Lower leg skin (tissue), 4 donors: ENCODE measurements around the gene ZNF771. TPM values are rescaled to one million over a fixed set of nuclear protein-coding genes. Genes with fewer than 3 reads are reported as not detected.

Source experiments
- DNase-seq, 2 donors: peaks; one replicate each; pipeline ENCODE4 v3.0.0-alpha.2; 2019; ENCODE audit warnings: low spot score in 2 of 2
- H3K4me3 ChIP-seq: fragments of 200-600 bp; sonication (generic); 2 replicates; pipeline ENCODE4 v1.5.1; 2017; ENCODE audit warnings: mild to moderate bottlenecking, low read depth; ENCODE audit not compliant: poor library complexity, severe bottlenecking
- POLR2A ChIP-seq, 2 donors: fragments of 450-650 bp; IDR thresholded peaks; one replicate each; pipeline ENCODE4 v1.6.1; 2016 to 2017; ENCODE audit warnings: antibody characterized with exemption in 2 of 2, mild to moderate bottlenecking in 1 of 2, moderate library complexity in 1 of 2
- WGBS, 2 donors: methylation state at CpG; one replicate each; pipeline ENCODE4 v1.1.5; 2018; 5-methylcytosine and 5-hydroxymethylcytosine counted together
- intact Hi-C: fragments of 100-400 bp; cut with DNase I; formaldehyde crosslinking; loops from one replicate; pipeline ENCODE4 v1.15.0; 2023; ENCODE audit warnings: low total_unique reads
- total RNA-seq, 4 donors: library from RNA; depleted of rRNA; stranded (reverse); fragments of >200 nt; gene quantifications; one replicate each; pipeline ENCODE4 v1.1.0, GENCODE V29; 2016
- TF ChIP-seq, protein P1 (sequence below), 3 donors: fragments of 450-650 bp; IDR thresholded peaks; one replicate each; pipeline ENCODE4 v1.5.1; 2016; ENCODE audit warnings: antibody characterized with exemption in 3 of 3, mild to moderate bottlenecking in 3 of 3, moderate library complexity in 2 of 3

Gene ZNF771
- total RNA-seq, 4 donors from 2014 or later: 5.9 to 12.8 (median 11.0) TPM

DNA sequence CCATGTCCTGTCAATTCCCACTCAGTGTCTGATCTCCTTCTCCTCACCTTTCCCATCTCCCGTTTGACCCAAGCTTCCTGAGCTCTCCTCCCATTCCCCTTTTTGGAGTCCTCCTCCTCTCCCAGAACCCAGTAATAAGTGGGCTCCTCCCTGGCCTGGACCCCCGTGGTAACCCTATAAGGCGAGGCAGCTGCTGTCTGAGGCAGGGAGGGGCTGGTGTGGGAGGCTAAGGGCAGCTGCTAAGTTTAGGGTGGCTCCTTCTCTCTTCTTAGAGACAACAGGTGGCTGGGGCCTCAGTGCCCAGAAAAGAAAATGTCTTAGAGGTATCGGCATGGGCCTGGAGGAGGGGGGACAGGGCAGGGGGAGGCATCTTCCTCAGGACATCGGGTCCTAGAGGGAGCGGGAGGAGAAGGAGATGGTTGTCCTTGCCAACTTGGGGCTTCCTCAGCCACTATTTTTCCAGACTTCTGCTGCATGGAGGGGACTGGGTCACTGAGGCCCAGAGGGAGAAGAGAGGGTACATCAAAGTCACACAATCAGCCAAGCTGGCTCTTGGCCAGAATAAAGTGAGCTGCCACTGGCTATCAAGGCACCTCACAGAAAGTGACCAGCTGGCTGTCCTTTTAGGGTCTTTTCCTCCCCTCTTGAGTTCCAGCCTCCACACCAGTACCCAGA, 35.2 kb upstream of the ZNF771 start:
- intact Hi-C loops: no loop called here
- WGBS, 2 donors: 77 to 86% methylated on average over 6 of the region's 6 CpGs
- no peak for TF ChIP-seq POLR2A (IDR thresholded peaks at IDR 0.05)
- DNase-seq: no peak
- H3K4me3 ChIP-seq: no peak overlapping the region

DNA sequence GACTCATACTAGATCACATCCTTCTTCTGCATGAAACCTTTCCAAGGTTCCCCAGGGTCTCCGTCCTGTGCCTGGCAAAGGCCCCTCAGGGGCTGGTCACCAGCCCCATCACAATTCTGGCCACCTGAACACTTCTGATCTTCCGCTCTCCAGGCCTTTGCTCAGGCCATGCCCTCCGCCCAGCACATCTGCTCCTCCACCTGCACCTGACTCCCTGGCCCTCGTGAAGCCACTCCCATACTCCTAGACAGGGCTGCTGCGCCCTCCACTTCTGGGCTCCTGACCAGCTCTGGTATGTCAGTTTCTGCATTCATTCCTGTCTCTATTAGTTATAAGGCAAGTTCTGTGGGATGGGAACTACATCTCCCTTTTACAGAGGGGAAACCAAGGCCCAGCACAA, 34.7 kb upstream of the ZNF771 start:
- intact Hi-C loops: no loop called here
- DNase-seq: no peak
- no peak overlapping the region for H3K4me3 ChIP-seq
- TF ChIP-seq, protein P1, sequence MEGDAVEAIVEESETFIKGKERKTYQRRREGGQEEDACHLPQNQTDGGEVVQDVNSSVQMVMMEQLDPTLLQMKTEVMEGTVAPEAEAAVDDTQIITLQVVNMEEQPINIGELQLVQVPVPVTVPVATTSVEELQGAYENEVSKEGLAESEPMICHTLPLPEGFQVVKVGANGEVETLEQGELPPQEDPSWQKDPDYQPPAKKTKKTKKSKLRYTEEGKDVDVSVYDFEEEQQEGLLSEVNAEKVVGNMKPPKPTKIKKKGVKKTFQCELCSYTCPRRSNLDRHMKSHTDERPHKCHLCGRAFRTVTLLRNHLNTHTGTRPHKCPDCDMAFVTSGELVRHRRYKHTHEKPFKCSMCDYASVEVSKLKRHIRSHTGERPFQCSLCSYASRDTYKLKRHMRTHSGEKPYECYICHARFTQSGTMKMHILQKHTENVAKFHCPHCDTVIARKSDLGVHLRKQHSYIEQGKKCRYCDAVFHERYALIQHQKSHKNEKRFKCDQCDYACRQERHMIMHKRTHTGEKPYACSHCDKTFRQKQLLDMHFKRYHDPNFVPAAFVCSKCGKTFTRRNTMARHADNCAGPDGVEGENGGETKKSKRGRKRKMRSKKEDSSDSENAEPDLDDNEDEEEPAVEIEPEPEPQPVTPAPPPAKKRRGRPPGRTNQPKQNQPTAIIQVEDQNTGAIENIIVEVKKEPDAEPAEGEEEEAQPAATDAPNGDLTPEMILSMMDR (IDR thresholded peaks at IDR 0.05): no peak
- TF ChIP-seq POLR2A (IDR thresholded peaks at IDR 0.05): no peak
- 85 to 90% methylated on average over 5 of the region's 5 CpGs for WGBS, 2 donors

DNA sequence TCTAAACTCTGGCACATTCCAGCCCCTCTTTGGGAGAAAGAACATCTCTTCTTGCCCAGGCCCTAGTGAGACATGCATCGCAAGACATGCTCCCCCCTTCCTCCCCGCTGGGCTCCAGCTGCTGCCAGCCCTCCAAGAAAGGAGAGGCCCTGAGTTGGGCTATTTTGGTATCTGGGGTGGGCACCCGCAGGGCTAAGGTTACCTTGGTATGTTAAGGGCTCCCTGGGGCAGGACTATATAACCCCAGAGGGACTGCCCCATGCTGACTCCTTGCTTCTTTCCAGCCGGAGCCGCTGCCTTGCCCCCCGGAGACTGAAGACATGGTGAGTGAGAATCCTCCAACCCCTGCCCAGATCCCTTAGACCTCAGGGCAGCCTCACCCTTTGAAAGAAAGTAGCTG, 32.9 kb upstream of the ZNF771 start, which contains the start of gene MYL11:
MYL11 (plus strand) TSS at position 265 of the 400 bp plus-strand sequence; CDS start at position 321, 56 bp downstream.
- intact Hi-C loops: no loop called here
- 77 to 84% methylated on average over 6 of the region's 6 CpGs for WGBS, 2 donors
- TF ChIP-seq, protein P1 (IDR thresholded peaks at IDR 0.05): no peak
- TF ChIP-seq POLR2A (IDR thresholded peaks at IDR 0.05): no peak
- no peak for DNase-seq
- H3K4me3 ChIP-seq: no peak within 1 kb of the TSS

DNA sequence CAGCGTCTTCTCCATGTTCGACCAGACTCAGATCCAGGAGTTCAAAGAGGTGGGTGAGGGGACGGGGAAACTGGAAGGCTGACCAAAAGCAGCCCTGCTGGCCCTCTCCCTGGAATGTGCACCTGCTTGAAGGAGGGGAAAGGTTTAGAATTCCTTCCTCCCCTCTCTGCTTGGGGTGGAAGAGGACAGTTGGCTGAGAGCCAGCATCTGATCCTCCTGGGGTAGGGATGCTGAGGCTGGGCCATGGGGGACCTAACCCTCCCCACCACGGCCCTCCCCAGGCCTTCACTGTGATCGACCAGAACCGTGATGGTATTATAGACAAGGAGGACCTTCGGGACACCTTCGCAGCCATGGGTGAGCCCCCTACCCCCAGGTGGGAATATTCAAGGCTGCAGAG, 31.5 kb upstream of the ZNF771 start:
- TF ChIP-seq POLR2A (IDR thresholded peaks at IDR 0.05): no peak
- TF ChIP-seq, protein P1 (IDR thresholded peaks at IDR 0.05): no peak
- no peak overlapping the region for H3K4me3 ChIP-seq
- intact Hi-C loops: no loop called here
- DNase-seq: no peak
- 89 to 91% methylated on average over 8 of the region's 8 CpGs for WGBS, 2 donors

DNA sequence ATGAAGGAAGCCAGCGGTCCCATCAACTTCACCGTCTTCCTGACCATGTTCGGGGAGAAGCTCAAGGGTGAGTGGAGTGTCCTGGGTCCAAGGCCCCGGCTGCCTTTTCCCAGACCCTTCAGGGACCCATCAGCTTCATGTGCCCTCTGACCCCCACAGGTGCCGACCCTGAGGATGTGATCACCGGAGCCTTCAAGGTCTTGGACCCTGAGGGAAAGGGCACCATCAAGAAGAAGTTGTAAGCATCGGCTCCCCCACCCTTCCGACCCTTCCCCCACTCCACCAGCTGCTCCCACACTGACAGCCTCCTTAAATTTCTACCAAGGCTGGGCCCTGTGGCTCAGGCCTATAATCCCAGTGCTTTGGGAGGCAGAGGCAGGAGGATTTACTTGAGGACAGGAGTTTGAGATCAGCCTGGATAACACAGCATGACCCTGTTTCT, 30.9 kb upstream of the ZNF771 start:
- WGBS, 2 donors: 89 to 92% methylated on average over 8 of the region's 8 CpGs
- no peak for DNase-seq
- intact Hi-C loops: no loop called here

DNA sequence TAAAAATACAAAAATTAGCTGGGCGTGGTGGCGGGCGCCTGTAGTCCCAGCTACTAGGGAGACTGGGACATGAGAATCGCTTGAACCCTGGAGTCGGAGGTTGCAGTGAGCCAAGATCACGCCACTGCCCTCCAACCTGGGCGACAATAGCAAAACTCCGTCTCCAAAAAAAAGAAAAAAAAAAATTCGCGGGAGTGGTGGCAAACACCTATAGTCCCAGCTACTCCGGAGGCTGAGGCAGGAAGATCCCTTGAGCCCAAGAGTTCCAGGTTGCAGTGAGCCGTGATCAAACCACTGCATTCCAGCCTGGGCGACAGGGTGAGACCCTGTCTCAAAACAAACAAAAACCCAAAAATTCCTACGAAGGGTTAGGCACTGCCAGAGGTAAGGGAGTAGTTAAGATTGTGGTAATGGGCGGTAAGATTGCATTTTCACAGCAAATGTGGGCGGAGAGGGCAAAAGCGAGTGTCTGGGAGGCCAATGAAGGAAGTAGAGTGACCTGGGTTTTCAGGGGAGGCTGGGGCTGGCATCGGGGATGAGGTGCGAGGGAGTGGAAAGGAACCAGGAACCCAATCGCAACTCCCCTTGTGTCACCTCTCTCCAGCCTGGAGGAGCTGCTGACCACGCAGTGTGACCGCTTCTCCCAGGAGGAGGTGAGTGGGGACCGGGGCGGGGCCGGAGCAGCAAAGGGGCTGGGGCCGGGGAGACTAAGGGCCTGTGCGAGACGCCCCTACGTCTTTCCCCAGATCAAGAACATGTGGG, 30.2 kb upstream of the ZNF771 start:
- DNase-seq: no peak
- no peak for TF ChIP-seq POLR2A (IDR thresholded peaks at IDR 0.05)
- TF ChIP-seq, protein P1 (IDR thresholded peaks at IDR 0.05): no peak
- peak overlapping the region; percentile 41 for H3K4me3 ChIP-seq
- intact Hi-C loops: no loop called here
- WGBS, 2 donors: 29 to 36% methylated on average over 27 to 29 of the region's 29 CpGs

More for the DNA sequence above, 30.9 kb upstream of the ZNF771 start:
- TF ChIP-seq POLR2A (IDR thresholded peaks at IDR 0.05): no peak
- TF ChIP-seq, protein P1 (IDR thresholded peaks at IDR 0.05): no peak
- no peak overlapping the region for H3K4me3 ChIP-seq
